HepG2 (cell line): ENCODE measurements around the gene ZNF48. TPM values are rescaled to one million over a fixed set of nuclear protein-coding genes. Genes with fewer than 3 reads are reported as not detected.

ENCODE experiments used
- ATAC-seq: fragments of 200-7000 bp; cut with Tn5 transposase; 3 replicates; pipeline ENCODE4 v1.9.1; 2020; ENCODE audit warnings: mild to moderate bottlenecking, moderate library complexity
- BruUV-seq: library from RNA; stranded (reverse); fragments of 400-500 nt; replicated peaks from 2 replicates; lab custom pipeline; 2021; lab: Mats Ljungman, UMichigan
- CTCF ChIA-PET: fragments of 300-600 bp; formaldehyde crosslinking; extraction: SDS; loops from one replicate; lab custom pipeline; 2021; ENCODE audit warnings: low total read pairs, inconsistent platforms, low intra/inter-chr PET ratio; lab: Yijun Ruan, JAX
- POLR2A ChIA-PET: fragments of 350-600 bp; sonication (Branson Sonifier 250); formaldehyde crosslinking; loops from one replicate; lab custom pipeline; 2020; ENCODE audit warnings: antibody characterized with exemption, inconsistent platforms; lab: Yijun Ruan, JAX
- DNase-seq: peaks from one replicate; pipeline ENCODE4 v3.0.0-alpha.2; 2015; ENCODE audit warnings: low spot score
- FAIRE-seq: peaks from 3 replicates; lab custom pipeline; 2011; peaks lifted over from hg19 to GRCh38; lab: Jason Lieb, UNC
- H2AFZ ChIP-seq: one replicate; pipeline ENCODE4 v1.6.1; 2011; ENCODE audit warnings: low read length, inconsistent platforms
- H3K27ac ChIP-seq: fragments of 300-600 bp; 3 replicates; pipeline ENCODE4 v1.8.0; 2011; ENCODE audit warnings: mixed run types, mild to moderate bottlenecking, mixed read lengths, low read length, inconsistent platforms; ENCODE audit not compliant: insufficient read depth; ENCODE audit errors: extremely low read length
- H3K27me3 ChIP-seq, 2 experiments: fragments of 200-600 bp in 1 of 2; 2 replicates in 1 of 2; 3 replicates in 1 of 2; pipeline versions ENCODE4 v1.6.0 to v1.8.0; 2011; ENCODE audit warnings: low read length in 2 of 2, mild to moderate bottlenecking in 2 of 2, moderate library complexity in 2 of 2, inconsistent platforms in 1 of 2; ENCODE audit not compliant: insufficient read depth in 2 of 2, control insufficient read depth in 1 of 2
- H3K36me3 ChIP-seq, 2 experiments: fragments of 200-600 bp in 1 of 2; replicated peaks in 1 of 2; 2 replicates in 1 of 2; 3 replicates in 1 of 2; pipeline versions ENCODE4 v1.5.1 to v1.8.0; 2011; ENCODE audit warnings: low read length in 2 of 2, inconsistent platforms in 1 of 2; ENCODE audit not compliant: insufficient read depth in 2 of 2, control insufficient read depth in 1 of 2
- H3K4me1 ChIP-seq: 2 replicates; pipeline ENCODE4 v1.5.1; 2012; ENCODE audit warnings: low read length, inconsistent platforms; ENCODE audit not compliant: insufficient read depth
- H3K4me2 ChIP-seq: 2 replicates; pipeline ENCODE4 v1.6.0; 2011; ENCODE audit warnings: low read depth, low read length, inconsistent platforms
- H3K4me3 ChIP-seq, 3 experiments: fragments of 200-600 bp in 1 of 3; sonication (generic), shearing (Covaris generic) in 1 of 3; replicated peaks in 1 of 3; 2 replicates each; pipeline ENCODE4 v1.5.1; 2011 to 2016; ENCODE audit warnings: low read length in 3 of 3, inconsistent platforms in 2 of 3, low read depth in 2 of 3, mild to moderate bottlenecking in 2 of 3, control low read depth in 1 of 3, mixed read lengths in 1 of 3; ENCODE audit not compliant: insufficient read depth in 1 of 3
- H3K79me2 ChIP-seq: one replicate; pipeline ENCODE4 v1.6.1; 2011; ENCODE audit warnings: low read length, inconsistent platforms; ENCODE audit not compliant: insufficient read depth
- H3K9ac ChIP-seq: 2 replicates; pipeline ENCODE4 v1.6.0; 2011; ENCODE audit warnings: mild to moderate bottlenecking, low read depth, low read length, inconsistent platforms; ENCODE audit not compliant: insufficient read depth
- H3K9me3 ChIP-seq: 2 replicates; pipeline ENCODE4 v1.5.1; 2012; ENCODE audit warnings: mild to moderate bottlenecking, low read length
- H4K20me1 ChIP-seq: 2 replicates; pipeline ENCODE4 v1.6.0; 2011; ENCODE audit warnings: inconsistent platforms, mild to moderate bottlenecking, low read length, moderate library complexity; ENCODE audit not compliant: insufficient read depth
- CREB1 ChIP-seq, 2 experiments: fragments of 450-650 bp in 1 of 2; IDR thresholded peaks; 2 replicates each; pipeline ENCODE4 v1.6.1; 2016 to 2017; ENCODE audit warnings: control low read depth in 1 of 2, mild to moderate bottlenecking in 1 of 2, missing compliant biosample characterization in 1 of 2, missing genetic modification characterization in 1 of 2
- ETV6 ChIP-seq: sonication (generic); formaldehyde crosslinking; conservative IDR thresholded peaks from 2 replicates; pipeline ENCODE4 v1.4.0; 2020; ENCODE audit warnings: missing genetic modification reagents
- HNRNPK ChIP-seq: fragments of 200-400 bp; formaldehyde crosslinking; IDR thresholded peaks from 2 replicates; pipeline ENCODE4 v1.6.1; 2018; ENCODE audit warnings: low read length, low read depth, moderate library complexity, mild to moderate bottlenecking; ENCODE audit not compliant: poor library complexity, severe bottlenecking
- LRRFIP1 ChIP-seq: sonication (generic); formaldehyde crosslinking; conservative IDR thresholded peaks from 2 replicates; pipeline ENCODE4 v1.4.0; 2020; ENCODE audit warnings: missing genetic modification reagents
- MAFG ChIP-seq: sonication (generic); formaldehyde crosslinking; IDR thresholded peaks from 2 replicates; pipeline ENCODE4 v1.5.1; 2020; ENCODE audit warnings: mild to moderate bottlenecking, missing genetic modification reagents
- MTA3 ChIP-seq: sonication (generic); formaldehyde crosslinking; IDR thresholded peaks from 2 replicates; pipeline ENCODE4 v1.4.0; 2020; ENCODE audit warnings: missing genetic modification reagents
- PHF20 ChIP-seq: sonication (generic); formaldehyde crosslinking; IDR thresholded peaks from 2 replicates; pipeline ENCODE4 v1.5.0; 2020; ENCODE audit warnings: mild to moderate bottlenecking, missing genetic modification reagents
- PHF5A ChIP-seq: IDR thresholded peaks from one replicate; pipeline ENCODE4 v1.6.1; 2018; ENCODE audit warnings: low read depth, missing genetic modification reagents; ENCODE audit not compliant: unreplicated experiment
- RFXANK ChIP-seq: IDR thresholded peaks from 2 replicates; pipeline ENCODE4 v1.6.1; 2016
- TOPORS ChIP-seq: sonication (generic); formaldehyde crosslinking; IDR thresholded peaks from 2 replicates; pipeline ENCODE4 v1.8.0; 2023; ENCODE audit warnings: mild to moderate bottlenecking, missing genetic modification reagents
- ZBTB8A ChIP-seq: sonication (generic); formaldehyde crosslinking; IDR thresholded peaks from 2 replicates; pipeline ENCODE4 v1.4.0; 2020; ENCODE audit warnings: mild to moderate bottlenecking, low read depth, missing genetic modification reagents, borderline replicate concordance
- ZMAT3 ChIP-seq: sonication (generic); formaldehyde crosslinking; conservative IDR thresholded peaks from 2 replicates; pipeline ENCODE4 v1.7.0; 2021; ENCODE audit warnings: missing genetic modification reagents
- ZNF121 ChIP-seq: sonication (generic); formaldehyde crosslinking; IDR thresholded peaks from 2 replicates; pipeline ENCODE4 v1.5.0; 2020; ENCODE audit warnings: mild to moderate bottlenecking, missing genetic modification reagents
- ZNF251 ChIP-seq: sonication (generic); formaldehyde crosslinking; IDR thresholded peaks from 2 replicates; pipeline ENCODE4 v1.9.0; 2021; ENCODE audit warnings: mild to moderate bottlenecking, missing genetic modification reagents
- ZNF562 ChIP-seq: sonication (generic); formaldehyde crosslinking; IDR thresholded peaks from 2 replicates; pipeline ENCODE4 v1.8.0; 2022; ENCODE audit warnings: missing genetic modification reagents, borderline replicate concordance
- ZNF670 ChIP-seq: sonication (generic); formaldehyde crosslinking; IDR thresholded peaks from 2 replicates; pipeline ENCODE4 v1.8.0; 2022; ENCODE audit warnings: mild to moderate bottlenecking, missing genetic modification reagents, borderline replicate concordance
- WGBS: methylation state at CpG from one replicate; pipeline ENCODE4 v1.1.6; 2017; ENCODE audit warnings: low lambda C conversion rate; 5-methylcytosine and 5-hydroxymethylcytosine counted together
- in situ Hi-C: cut with HindIII; loops from 2 replicates; pipeline ENCODE4 v1.10.0; 2017; ENCODE audit warnings: low pct_unique_long_range_greater_than_20kb; ENCODE audit not compliant: extremely low pct_ligation_motif_present
- intact Hi-C: fragments of 100-400 bp; cut with micrococcal nuclease; formaldehyde crosslinking; loops from one replicate; pipeline ENCODE4 v1.10.0; 2022; ENCODE audit not compliant: unreplicated experiment
- polyA plus RNA-seq, 8 experiments: library from polyadenylated mRNA; depleted of rRNA in 3 of 8; stranded (reverse) in 7 of 8; unstranded in 1 of 8; fragments of >200 nt; fragmentation: Illumina TruSeq in 4 of 8; extraction: Trizol in 4 of 8; gene quantifications; 2 replicates each; pipeline versions ENCODE4 v1.2.1 to v1.2.3, GENCODE V29; 2011 to 2016; ENCODE audit warnings: low read depth in 4 of 8, missing spikeins in 1 of 8, mixed read lengths in 1 of 8; ENCODE audit not compliant: insufficient read depth in 1 of 8
- total RNA-seq, 5 experiments: library from RNA; depleted of rRNA; stranded (reverse); fragments of >200 nt; fragmentation: Illumina TruSeq; extraction: Trizol; gene quantifications; 2 replicates each; pipeline ENCODE4 v1.2.3, GENCODE V29; 2016; ENCODE audit warnings: low read depth in 1 of 5
- TF ChIP-seq, protein P1 (sequence below): sonication (generic); formaldehyde crosslinking; IDR thresholded peaks from 2 replicates; pipeline ENCODE4 v1.4.0; 2020; ENCODE audit warnings: mild to moderate bottlenecking, missing genetic modification reagents
- TF ChIP-seq, protein P2 (sequence below): sonication (generic); formaldehyde crosslinking; IDR thresholded peaks from 2 replicates; pipeline ENCODE4 v1.5.0; 2020; ENCODE audit warnings: missing genetic modification reagents

Gene ZNF48
- total and polyA plus RNA-seq, 2 of the 13 experiments (the other 11 are each of a cell fraction or from before 2014, with no cell fraction given) = 9.9 to 12.3 TPM

DNA sequence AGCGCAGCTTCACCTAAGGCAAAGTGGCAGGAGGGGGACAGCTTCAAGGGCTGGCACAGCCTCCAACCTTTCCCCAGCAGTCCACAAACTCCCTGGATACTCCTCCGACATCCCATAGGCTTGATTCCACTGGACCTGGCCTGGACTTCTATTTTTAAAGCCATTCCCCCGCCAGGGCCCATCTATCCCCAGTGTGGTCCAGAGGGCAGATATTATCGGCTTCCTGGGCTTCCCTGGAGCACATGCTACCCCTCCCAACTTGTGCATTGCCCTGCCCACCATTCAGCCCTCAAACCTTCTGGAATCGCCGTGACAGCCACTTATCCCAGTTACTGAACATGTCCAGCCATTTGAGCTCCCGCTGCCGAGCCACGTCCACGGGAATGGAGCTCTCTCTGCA is 30.0 kb upstream of the ZNF48 start:
- Histone ChIP-seq H3K36me3 (peaks cover 11 to 28% of the 10 kb centered on the region in 2 experiments; a peak in 4 of 5 replicates), H3K9ac (no peak overlapping the region), H3K4me3 (no peak overlapping the region), H3K4me1 (peaks cover 26% of the 10 kb centered on the region), H2AFZ (no peak overlapping the region), H3K27ac (no peak overlapping the region), H4K20me1 (peaks cover 20% of the 10 kb centered on the region; the same call in 1 of the 2 replicates), H3K9me3 (no peaks in the 10 kb centered on the region), H3K4me2 (no peak overlapping the region), H3K79me2 (peaks cover 44% of the 10 kb centered on the region), H3K27me3 (no peaks in the 10 kb centered on the region; a peak in 1 of 5 replicates)
- ATAC-seq = no peak
- in situ Hi-C loops = no loop called here
- intact Hi-C loops = no loop called here
- CTCF ChIA-PET = no interaction called here
- FAIRE-seq = no peak
- POLR2A ChIA-PET = interaction anchor here (0.9 to 1.8 kb wide), 3 partner anchors 9 to 12 kb away, joined by 3 to 9 read pairs (median 5); partner anchors contain the start of gene CD2BP2
- WGBS = 96% methylated on average over 10 of the region's 10 CpGs
- no TSS peak for BruUV-seq
- no peak for DNase-seq
- no peak for TF ChIP-seq PHF5A (CRISPR knock-in tag)
- no peak for TF ChIP-seq TOPORS
- TF ChIP-seq ETV6 = no peak
- no peak for TF ChIP-seq ZNF670
- no peak for TF ChIP-seq MAFG
- no peak for TF ChIP-seq HNRNPK
- TF ChIP-seq CREB1 (IDR thresholded peaks at IDR 0.05) = no peak
- TF ChIP-seq CREB1 (CRISPR knock-in tag; IDR thresholded peaks at IDR 0.05) = no peak
- TF ChIP-seq, protein P1, sequence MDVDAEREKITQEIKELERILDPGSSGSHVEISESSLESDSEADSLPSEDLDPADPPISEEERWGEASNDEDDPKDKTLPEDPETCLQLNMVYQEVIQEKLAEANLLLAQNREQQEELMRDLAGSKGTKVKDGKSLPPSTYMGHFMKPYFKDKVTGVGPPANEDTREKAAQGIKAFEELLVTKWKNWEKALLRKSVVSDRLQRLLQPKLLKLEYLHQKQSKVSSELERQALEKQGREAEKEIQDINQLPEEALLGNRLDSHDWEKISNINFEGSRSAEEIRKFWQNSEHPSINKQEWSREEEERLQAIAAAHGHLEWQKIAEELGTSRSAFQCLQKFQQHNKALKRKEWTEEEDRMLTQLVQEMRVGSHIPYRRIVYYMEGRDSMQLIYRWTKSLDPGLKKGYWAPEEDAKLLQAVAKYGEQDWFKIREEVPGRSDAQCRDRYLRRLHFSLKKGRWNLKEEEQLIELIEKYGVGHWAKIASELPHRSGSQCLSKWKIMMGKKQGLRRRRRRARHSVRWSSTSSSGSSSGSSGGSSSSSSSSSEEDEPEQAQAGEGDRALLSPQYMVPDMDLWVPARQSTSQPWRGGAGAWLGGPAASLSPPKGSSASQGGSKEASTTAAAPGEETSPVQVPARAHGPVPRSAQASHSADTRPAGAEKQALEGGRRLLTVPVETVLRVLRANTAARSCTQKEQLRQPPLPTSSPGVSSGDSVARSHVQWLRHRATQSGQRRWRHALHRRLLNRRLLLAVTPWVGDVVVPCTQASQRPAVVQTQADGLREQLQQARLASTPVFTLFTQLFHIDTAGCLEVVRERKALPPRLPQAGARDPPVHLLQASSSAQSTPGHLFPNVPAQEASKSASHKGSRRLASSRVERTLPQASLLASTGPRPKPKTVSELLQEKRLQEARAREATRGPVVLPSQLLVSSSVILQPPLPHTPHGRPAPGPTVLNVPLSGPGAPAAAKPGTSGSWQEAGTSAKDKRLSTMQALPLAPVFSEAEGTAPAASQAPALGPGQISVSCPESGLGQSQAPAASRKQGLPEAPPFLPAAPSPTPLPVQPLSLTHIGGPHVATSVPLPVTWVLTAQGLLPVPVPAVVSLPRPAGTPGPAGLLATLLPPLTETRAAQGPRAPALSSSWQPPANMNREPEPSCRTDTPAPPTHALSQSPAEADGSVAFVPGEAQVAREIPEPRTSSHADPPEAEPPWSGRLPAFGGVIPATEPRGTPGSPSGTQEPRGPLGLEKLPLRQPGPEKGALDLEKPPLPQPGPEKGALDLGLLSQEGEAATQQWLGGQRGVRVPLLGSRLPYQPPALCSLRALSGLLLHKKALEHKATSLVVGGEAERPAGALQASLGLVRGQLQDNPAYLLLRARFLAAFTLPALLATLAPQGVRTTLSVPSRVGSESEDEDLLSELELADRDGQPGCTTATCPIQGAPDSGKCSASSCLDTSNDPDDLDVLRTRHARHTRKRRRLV (CRISPR knock-in tag) = no peak
- TF ChIP-seq MTA3 (CRISPR knock-in tag) = no peak
- TF ChIP-seq ZBTB8A = no peak
- no peak for TF ChIP-seq LRRFIP1
- no peak for TF ChIP-seq ZNF562 (CRISPR knock-in tag)
- no peak for TF ChIP-seq PHF20 (CRISPR knock-in tag)
- TF ChIP-seq ZNF251 = no peak
- TF ChIP-seq, protein P2, sequence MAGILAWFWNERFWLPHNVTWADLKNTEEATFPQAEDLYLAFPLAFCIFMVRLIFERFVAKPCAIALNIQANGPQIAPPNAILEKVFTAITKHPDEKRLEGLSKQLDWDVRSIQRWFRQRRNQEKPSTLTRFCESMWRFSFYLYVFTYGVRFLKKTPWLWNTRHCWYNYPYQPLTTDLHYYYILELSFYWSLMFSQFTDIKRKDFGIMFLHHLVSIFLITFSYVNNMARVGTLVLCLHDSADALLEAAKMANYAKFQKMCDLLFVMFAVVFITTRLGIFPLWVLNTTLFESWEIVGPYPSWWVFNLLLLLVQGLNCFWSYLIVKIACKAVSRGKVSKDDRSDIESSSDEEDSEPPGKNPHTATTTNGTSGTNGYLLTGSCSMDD = no peak
- no peak for TF ChIP-seq ZMAT3 (CRISPR knock-in tag)
- no peak for TF ChIP-seq ZNF121 (CRISPR knock-in tag)
- TF ChIP-seq RFXANK (CRISPR knock-in tag) = no peak
